ENCODE results near the gene SRPK2.

SRPK2 gene

GRCh38 chr7:105164751-105165150 lies 224.0 kb downstream of the SRPK2 start:
- Histone ChIP-seq H3K4me3 (ENCODE audit: low read length) (no peak overlapping the region), H3K27ac (ENCODE audit: low read length) (no peak overlapping the region), H3K9me3 (ENCODE audit: control insufficient read depth, low read depth, low read length) (no peaks in the 10 kb centered on the region), H3K36me3 (ENCODE audit: control insufficient read depth, low read depth, low read length) (peaks cover 28% of the 10 kb centered on the region), H3K4me1 (ENCODE audit: control insufficient read depth, low read depth, low read length) (no peaks in the 10 kb centered on the region), H3K9ac (ENCODE audit: low read length) (no peak overlapping the region), H3K27me3 (ENCODE audit: control insufficient read depth, insufficient read depth, low read length) (no peaks in the 10 kb centered on the region)

GRCh38 chr7:105163718-105164117 lies 225.0 kb downstream of the SRPK2 start:
- Histone ChIP-seq H3K9ac (ENCODE audit: low read length) (no peak overlapping the region), H3K9me3 (ENCODE audit: control insufficient read depth, low read depth, low read length) (no peaks in the 10 kb centered on the region), H3K36me3 (ENCODE audit: control insufficient read depth, low read depth, low read length) (peaks cover 28% of the 10 kb centered on the region), H3K4me3 (ENCODE audit: low read length) (no peak overlapping the region), H3K4me1 (ENCODE audit: control insufficient read depth, low read depth, low read length) (no peaks in the 10 kb centered on the region), H3K27me3 (ENCODE audit: control insufficient read depth, insufficient read depth, low read length) (no peaks in the 10 kb centered on the region), H3K27ac (ENCODE audit: low read length) (no peak overlapping the region)

GRCh38 chr7:105161366-105161765 lies 227.4 kb downstream of the SRPK2 start:
- peaks cover 13% of the 10 kb centered on the region for H3K36me3 ChIP-seq (ENCODE audit: control insufficient read depth, low read depth, low read length)
- no peaks in the 10 kb centered on the region for H3K27me3 ChIP-seq (ENCODE audit: control insufficient read depth, insufficient read depth, low read length)
- no peak overlapping the region for H3K9ac ChIP-seq (ENCODE audit: low read length)
- H3K27ac ChIP-seq (ENCODE audit: low read length): no peak overlapping the region
- no peaks in the 10 kb centered on the region for H3K4me1 ChIP-seq (ENCODE audit: control insufficient read depth, low read depth, low read length)
- no peaks in the 10 kb centered on the region for H3K9me3 ChIP-seq (ENCODE audit: control insufficient read depth, low read depth, low read length)
- no peak overlapping the region for H3K4me3 ChIP-seq (ENCODE audit: low read length)

GRCh38 chr7:105157278-105157677 lies 231.4 kb downstream of the SRPK2 start:
- H3K4me3 ChIP-seq (ENCODE audit: low read length): no peak overlapping the region
- H3K27ac ChIP-seq (ENCODE audit: low read length): no peak overlapping the region
- no peaks in the 10 kb centered on the region for H3K27me3 ChIP-seq (ENCODE audit: control insufficient read depth, insufficient read depth, low read length)
- no peak overlapping the region for H3K9ac ChIP-seq (ENCODE audit: low read length)
- no peaks in the 10 kb centered on the region for H3K9me3 ChIP-seq (ENCODE audit: control insufficient read depth, low read depth, low read length)
- no peaks in the 10 kb centered on the region for H3K4me1 ChIP-seq (ENCODE audit: control insufficient read depth, low read depth, low read length)
- H3K36me3 ChIP-seq (ENCODE audit: control insufficient read depth, low read depth, low read length): peaks cover 5% of the 10 kb centered on the region

GRCh38 chr7:105156731-105157130 lies 232.0 kb downstream of the SRPK2 start:
- H3K9me3 ChIP-seq (ENCODE audit: control insufficient read depth, low read depth, low read length): no peaks in the 10 kb centered on the region
- no peaks in the 10 kb centered on the region for H3K27me3 ChIP-seq (ENCODE audit: control insufficient read depth, insufficient read depth, low read length)
- H3K36me3 ChIP-seq (ENCODE audit: control insufficient read depth, low read depth, low read length): peaks cover 5% of the 10 kb centered on the region
- H3K4me1 ChIP-seq (ENCODE audit: control insufficient read depth, low read depth, low read length): no peaks in the 10 kb centered on the region
- no peak overlapping the region for H3K27ac ChIP-seq (ENCODE audit: low read length)
- no peak overlapping the region for H3K4me3 ChIP-seq (ENCODE audit: low read length)
- H3K9ac ChIP-seq (ENCODE audit: low read length): no peak overlapping the region

- H3K27ac ChIP-seq (ENCODE audit: low read length): no peak overlapping the region
- no peak overlapping the region for H3K9ac ChIP-seq (ENCODE audit: low read length)
- no peaks in the 10 kb centered on the region for H3K36me3 ChIP-seq (ENCODE audit: control insufficient read depth, low read depth, low read length)
- no peaks in the 10 kb centered on the region for H3K9me3 ChIP-seq (ENCODE audit: control insufficient read depth, low read depth, low read length)
- H3K4me3 ChIP-seq (ENCODE audit: low read length): no peak overlapping the region
- no peaks in the 10 kb centered on the region for H3K4me1 ChIP-seq (ENCODE audit: control insufficient read depth, low read depth, low read length)
- H3K27me3 ChIP-seq (ENCODE audit: control insufficient read depth, insufficient read depth, low read length): no peaks in the 10 kb centered on the region
Measured at GRCh38 chr7:105154084-105154483, 234.6 kb downstream of the SRPK2 start.

- H3K27ac ChIP-seq (ENCODE audit: low read length): no peak overlapping the region
- H3K9me3 ChIP-seq (ENCODE audit: control insufficient read depth, low read depth, low read length): no peaks in the 10 kb centered on the region
- H3K27me3 ChIP-seq (ENCODE audit: control insufficient read depth, insufficient read depth, low read length): no peaks in the 10 kb centered on the region
- no peak overlapping the region for H3K4me3 ChIP-seq (ENCODE audit: low read length)
- H3K36me3 ChIP-seq (ENCODE audit: control insufficient read depth, low read depth, low read length): no peaks in the 10 kb centered on the region
- no peak overlapping the region for H3K9ac ChIP-seq (ENCODE audit: low read length)
- H3K4me1 ChIP-seq (ENCODE audit: control insufficient read depth, low read depth, low read length): no peaks in the 10 kb centered on the region
Measured at GRCh38 chr7:105153531-105153930, 235.2 kb downstream of the SRPK2 start.

- Histone ChIP-seq H3K9me3 (ENCODE audit: control insufficient read depth, low read depth, low read length) (no peaks in the 10 kb centered on the region), H3K36me3 (ENCODE audit: control insufficient read depth, low read depth, low read length) (no peaks in the 10 kb centered on the region), H3K27me3 (ENCODE audit: control insufficient read depth, insufficient read depth, low read length) (no peaks in the 10 kb centered on the region), H3K4me3 (ENCODE audit: low read length) (no peak overlapping the region), H3K9ac (ENCODE audit: low read length) (no peak overlapping the region), H3K4me1 (ENCODE audit: control insufficient read depth, low read depth, low read length) (no peaks in the 10 kb centered on the region), H3K27ac (ENCODE audit: low read length) (no peak overlapping the region)
Measured at GRCh38 chr7:105151152-105151551, 237.6 kb downstream of the SRPK2 start.

GRCh38 chr7:105149827-105150226 lies 238.9 kb downstream of the SRPK2 start:
- Histone ChIP-seq H3K27me3 (ENCODE audit: control insufficient read depth, insufficient read depth, low read length) (no peaks in the 10 kb centered on the region), H3K4me3 (ENCODE audit: low read length) (no peak overlapping the region), H3K36me3 (ENCODE audit: control insufficient read depth, low read depth, low read length) (no peaks in the 10 kb centered on the region), H3K4me1 (ENCODE audit: control insufficient read depth, low read depth, low read length) (no peaks in the 10 kb centered on the region), H3K9me3 (ENCODE audit: control insufficient read depth, low read depth, low read length) (no peaks in the 10 kb centered on the region), H3K9ac (ENCODE audit: low read length) (no peak overlapping the region), H3K27ac (ENCODE audit: low read length) (no peak overlapping the region)

GRCh38 chr7:105141068-105141467 lies 247.7 kb downstream of the SRPK2 start:
- Histone ChIP-seq H3K9ac (ENCODE audit: low read length) (no peak overlapping the region), H3K27me3 (ENCODE audit: control insufficient read depth, insufficient read depth, low read length) (no peaks in the 10 kb centered on the region), H3K9me3 (ENCODE audit: control insufficient read depth, low read depth, low read length) (no peaks in the 10 kb centered on the region), H3K4me3 (ENCODE audit: low read length) (no peak overlapping the region), H3K4me1 (ENCODE audit: control insufficient read depth, low read depth, low read length) (no peaks in the 10 kb centered on the region), H3K27ac (ENCODE audit: low read length) (no peak overlapping the region), H3K36me3 (ENCODE audit: control insufficient read depth, low read depth, low read length) (peaks cover 10% of the 10 kb centered on the region)

GRCh38 chr7:105139381-105139780 lies 249.3 kb downstream of the SRPK2 start:
- Histone ChIP-seq H3K4me3 (ENCODE audit: low read length) (no peak overlapping the region), H3K36me3 (ENCODE audit: control insufficient read depth, low read depth, low read length) (peaks cover 10% of the 10 kb centered on the region), H3K9ac (ENCODE audit: low read length) (no peak overlapping the region), H3K9me3 (ENCODE audit: control insufficient read depth, low read depth, low read length) (no peaks in the 10 kb centered on the region), H3K27me3 (ENCODE audit: control insufficient read depth, insufficient read depth, low read length) (no peaks in the 10 kb centered on the region), H3K27ac (ENCODE audit: low read length) (no peak overlapping the region), H3K4me1 (ENCODE audit: control insufficient read depth, low read depth, low read length) (no peaks in the 10 kb centered on the region)

- H3K36me3 ChIP-seq (ENCODE audit: control insufficient read depth, low read depth, low read length): peaks cover 10% of the 10 kb centered on the region
- no peak overlapping the region for H3K27ac ChIP-seq (ENCODE audit: low read length)
- no peaks in the 10 kb centered on the region for H3K27me3 ChIP-seq (ENCODE audit: control insufficient read depth, insufficient read depth, low read length)
- no peaks in the 10 kb centered on the region for H3K4me1 ChIP-seq (ENCODE audit: control insufficient read depth, low read depth, low read length)
- no peaks in the 10 kb centered on the region for H3K9me3 ChIP-seq (ENCODE audit: control insufficient read depth, low read depth, low read length)
- H3K4me3 ChIP-seq (ENCODE audit: low read length): no peak overlapping the region
- H3K9ac ChIP-seq (ENCODE audit: low read length): no peak overlapping the region
Measured at GRCh38 chr7:105137898-105138297, 250.8 kb downstream of the SRPK2 start.

Data from iPS-18a (cell line).